Fibroblast of pulmonary artery (primary cell): ENCODE data around the gene ZNF467.

Experiments
- DNase-seq: peaks from one replicate; pipeline ENCODE4 v3.0.0-alpha.2; 2010; ENCODE audit warnings: low read depth
- H3K4me3 ChIP-seq: replicated peaks from 2 replicates; pipeline ENCODE4 v1.5.1; 2011; ENCODE audit warnings: low read depth, mild to moderate bottlenecking, control low read depth, low read length, moderate library complexity
- TF ChIP-seq, protein P1 (sequence below): IDR thresholded peaks from 2 replicates; pipeline ENCODE4 v1.5.1; 2011; ENCODE audit warnings: mild to moderate bottlenecking, control low read depth, low read length, inconsistent platforms; ENCODE audit errors: missing control alignments

ZNF467 gene

DNA sequence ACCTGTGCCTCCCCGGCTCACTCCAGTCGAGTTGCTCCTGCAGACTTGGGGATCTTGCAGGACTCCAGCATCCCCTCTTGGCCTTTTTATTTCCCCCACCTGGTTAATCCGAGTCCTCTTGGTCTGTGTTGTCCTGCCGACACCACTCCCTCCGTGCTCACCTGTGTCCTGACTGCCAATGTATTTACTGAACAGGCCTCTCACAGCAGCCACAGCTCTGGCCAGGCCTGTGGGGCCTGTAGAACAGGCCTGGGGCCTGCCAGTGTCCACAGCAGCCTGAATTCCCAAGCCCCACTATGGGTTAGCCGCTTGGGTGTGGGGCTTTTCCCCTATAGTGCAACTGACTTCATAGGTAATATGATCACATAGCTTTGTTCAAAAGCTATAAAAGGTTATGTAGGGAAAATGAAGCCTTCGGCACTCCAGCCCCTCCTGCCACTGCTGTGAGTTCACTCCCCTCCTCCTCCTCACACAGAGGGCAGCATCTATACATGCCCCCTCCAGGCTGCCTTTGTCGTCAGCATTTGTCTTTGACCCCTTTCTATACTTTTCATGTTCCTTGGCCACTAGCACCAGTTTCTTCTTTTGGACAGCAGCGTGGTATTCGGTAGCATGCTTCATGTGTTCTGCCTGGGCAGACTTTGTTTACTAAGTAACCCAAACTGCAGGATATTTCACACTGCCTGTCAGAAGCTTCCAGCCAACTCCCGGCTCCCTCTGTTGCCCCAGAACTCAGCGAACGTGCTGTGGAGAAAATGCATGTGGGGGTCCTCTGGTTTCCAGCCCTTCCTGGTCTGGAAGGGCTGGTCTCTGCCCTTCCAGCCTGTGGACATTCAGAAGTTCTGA lies 46.1 kb downstream of the ZNF467 start:
- TF ChIP-seq, protein P1, sequence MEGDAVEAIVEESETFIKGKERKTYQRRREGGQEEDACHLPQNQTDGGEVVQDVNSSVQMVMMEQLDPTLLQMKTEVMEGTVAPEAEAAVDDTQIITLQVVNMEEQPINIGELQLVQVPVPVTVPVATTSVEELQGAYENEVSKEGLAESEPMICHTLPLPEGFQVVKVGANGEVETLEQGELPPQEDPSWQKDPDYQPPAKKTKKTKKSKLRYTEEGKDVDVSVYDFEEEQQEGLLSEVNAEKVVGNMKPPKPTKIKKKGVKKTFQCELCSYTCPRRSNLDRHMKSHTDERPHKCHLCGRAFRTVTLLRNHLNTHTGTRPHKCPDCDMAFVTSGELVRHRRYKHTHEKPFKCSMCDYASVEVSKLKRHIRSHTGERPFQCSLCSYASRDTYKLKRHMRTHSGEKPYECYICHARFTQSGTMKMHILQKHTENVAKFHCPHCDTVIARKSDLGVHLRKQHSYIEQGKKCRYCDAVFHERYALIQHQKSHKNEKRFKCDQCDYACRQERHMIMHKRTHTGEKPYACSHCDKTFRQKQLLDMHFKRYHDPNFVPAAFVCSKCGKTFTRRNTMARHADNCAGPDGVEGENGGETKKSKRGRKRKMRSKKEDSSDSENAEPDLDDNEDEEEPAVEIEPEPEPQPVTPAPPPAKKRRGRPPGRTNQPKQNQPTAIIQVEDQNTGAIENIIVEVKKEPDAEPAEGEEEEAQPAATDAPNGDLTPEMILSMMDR = no peak
- no peak for DNase-seq
- no peak overlapping the region for H3K4me3 ChIP-seq

DNA sequence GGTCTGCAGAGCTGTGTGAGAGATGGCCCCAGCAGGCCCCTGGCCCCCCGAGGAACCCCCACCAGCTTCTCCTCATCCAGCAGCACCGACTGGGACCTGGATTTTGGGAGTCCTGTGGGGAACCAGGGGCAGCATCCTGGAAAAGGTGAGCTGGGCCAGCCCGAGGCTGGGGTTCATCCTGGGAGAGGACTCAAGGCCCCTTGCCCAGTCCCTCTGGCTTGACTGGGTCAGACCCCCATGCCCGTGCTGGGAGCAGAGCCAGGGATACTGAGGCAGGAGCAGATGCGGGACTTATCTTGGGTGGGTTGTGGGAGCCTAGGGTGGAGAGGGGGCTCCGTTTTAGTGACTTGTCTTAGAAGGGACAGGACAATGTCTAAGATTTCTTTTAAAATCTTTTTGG lies 47.5 kb downstream of the ZNF467 start:
- no peak overlapping the region for H3K4me3 ChIP-seq
- no peak for DNase-seq
- TF ChIP-seq, protein P1 = no peak

DNA sequence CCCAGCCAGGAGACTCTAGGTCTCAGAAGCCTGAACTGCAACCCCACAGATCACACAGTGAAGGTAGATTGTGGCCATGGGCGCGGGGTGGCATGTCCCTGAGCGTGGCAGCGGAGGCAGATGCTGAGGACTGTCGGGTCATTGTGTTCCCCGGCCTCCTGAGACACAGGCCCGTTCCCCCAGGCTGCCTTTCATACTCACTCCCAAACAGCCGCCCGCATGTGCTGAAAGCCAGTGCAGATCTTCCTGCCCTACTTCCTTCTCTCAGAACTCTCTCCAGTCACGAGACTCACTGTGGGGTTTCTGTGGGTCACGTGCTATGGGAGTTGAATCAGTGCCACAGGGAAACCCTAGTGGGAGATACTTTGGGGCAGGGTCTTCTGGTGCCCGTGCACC lies 48.0 kb downstream of the ZNF467 start:
- no peak for DNase-seq

DNA sequence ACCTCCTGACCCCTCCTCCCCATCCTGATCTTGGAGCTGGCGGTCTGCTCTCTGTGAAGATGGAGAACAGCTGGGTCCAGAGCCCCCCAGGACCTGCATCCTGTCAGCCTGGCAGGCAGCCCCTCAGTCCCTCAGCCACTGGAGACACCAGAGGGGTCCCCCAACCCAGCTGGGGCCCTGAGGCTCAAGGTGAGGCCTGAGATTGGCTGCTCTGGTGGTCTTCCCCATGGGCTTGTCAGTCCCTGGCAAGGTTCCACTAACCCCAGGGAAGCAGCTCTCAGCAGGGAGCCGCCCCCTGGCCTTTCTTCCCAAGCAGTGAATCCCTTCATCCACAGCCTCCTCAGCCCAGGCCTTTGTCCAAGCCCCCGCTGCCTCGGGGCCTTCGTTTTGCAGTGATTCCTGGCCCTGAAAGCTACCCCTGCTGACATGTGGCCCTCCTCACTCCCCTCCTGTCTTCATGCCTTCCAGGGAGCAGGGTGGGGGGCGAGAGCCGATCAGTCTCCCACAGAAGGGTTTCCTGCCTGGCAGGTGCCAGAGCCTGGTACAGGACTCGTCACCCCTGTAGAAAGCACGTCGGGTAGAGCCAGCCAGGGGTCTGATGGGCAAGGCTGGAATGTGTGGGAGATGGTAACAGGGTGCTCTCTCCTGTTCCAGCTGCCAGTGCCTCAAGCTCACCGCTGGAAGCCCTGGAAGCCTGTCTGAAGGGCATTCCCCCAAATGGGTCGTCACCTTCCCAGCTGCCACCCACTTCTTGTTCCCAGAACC lies 48.5 kb downstream of the ZNF467 start:
- TF ChIP-seq, protein P1 = no peak
- no peak for DNase-seq

More for the DNA sequence above, 48.0 kb downstream of the ZNF467 start:
- TF ChIP-seq, protein P1 = no peak
- no peak overlapping the region for H3K4me3 ChIP-seq

DNA sequence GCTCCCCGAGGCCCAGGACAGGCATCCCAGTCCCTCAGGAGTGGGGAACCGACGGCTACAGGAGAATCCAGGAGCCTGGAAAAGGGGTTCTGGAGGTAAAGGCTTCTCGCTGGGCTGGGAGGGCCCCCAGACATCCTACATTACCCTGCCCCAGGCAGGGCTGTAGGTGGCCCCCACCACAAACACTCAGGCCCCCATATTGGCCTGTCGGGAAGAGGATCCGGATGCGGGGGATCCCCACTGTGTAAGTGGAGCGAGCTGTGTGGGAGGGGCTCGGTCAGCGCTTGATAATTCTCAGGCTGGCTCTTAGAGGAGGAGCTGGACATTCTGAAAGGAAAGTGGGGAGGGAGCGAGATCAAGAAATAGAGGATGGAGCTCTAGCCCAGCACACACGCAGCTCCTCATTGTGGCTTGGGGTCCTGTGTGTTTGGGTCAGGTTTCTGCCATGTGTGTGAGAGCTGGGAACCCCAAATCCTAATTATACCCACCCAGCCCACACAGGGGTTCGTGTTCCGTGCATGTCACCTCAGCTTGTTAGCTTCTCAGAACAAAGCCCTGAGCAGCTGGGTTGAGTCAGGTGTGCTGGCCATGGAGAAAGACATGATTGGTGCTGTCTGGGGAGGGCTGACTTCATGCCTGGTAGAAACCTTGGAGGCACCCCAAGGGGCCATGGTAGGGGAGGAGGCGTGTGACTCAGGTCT lies 49.4 kb downstream of the ZNF467 start:
- TF ChIP-seq, protein P1 = no peak
- no peak for DNase-seq
- no peak overlapping the region for H3K4me3 ChIP-seq

More for the DNA sequence above, 48.5 kb downstream of the ZNF467 start:
- no peak overlapping the region for H3K4me3 ChIP-seq

DNA sequence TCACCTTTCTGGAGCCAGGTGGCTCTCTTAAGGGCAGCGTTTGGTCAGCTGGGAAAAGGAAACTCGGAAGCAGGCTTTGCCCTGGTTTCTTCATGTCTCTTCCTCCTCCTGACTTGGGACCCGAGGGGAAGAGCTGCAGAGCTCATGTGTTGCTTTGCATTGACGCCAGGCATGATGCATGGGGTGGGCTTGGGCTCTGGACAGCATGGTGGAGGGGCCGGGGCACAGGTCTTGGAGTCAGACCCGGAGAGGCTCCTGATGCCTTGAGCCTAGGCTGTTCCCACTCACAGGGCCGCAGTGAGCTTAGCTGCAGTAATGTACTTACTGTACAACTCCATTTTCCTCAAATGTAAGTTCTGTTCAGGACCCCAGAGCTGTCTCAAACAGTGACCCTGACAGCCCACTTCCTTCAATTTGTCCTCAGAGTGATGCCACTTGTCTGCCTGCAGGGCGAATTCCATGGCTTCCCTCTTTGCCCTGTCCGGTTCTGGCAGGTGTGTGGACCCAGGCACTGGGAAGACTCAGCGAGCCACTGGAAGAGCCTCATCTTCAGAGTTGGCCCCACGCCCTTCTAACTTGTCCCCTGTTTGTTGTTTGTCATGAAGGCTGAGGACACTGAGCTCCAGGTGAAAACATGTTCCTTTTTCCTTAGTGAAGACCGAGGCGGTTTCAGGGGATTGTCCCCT lies 50.2 kb downstream of the ZNF467 start:
- no peak for DNase-seq
- no peak overlapping the region for H3K4me3 ChIP-seq
- TF ChIP-seq, protein P1 = no peak
